Measurements from ENCODE around the gene SUOX.
A peak's percentile ranks its signal among the peaks of the same experiment; 100 is the strongest.

The SUOX gene

GRCh38 chr12:55965941-55966407 is 31.1 kb upstream of the SUOX start, which contains the start of gene PMEL:
PMEL (minus strand) TSS chr12:55966042; CDS start chr12:55966011, 31 bp downstream.
- H3K4me3 ChIP-seq (ENCODE audit: low read depth, low read length) = peak within 1 kb of the TSS; percentile 88

GRCh38 chr12:55966408-55967281 is 30.4 kb upstream of the SUOX start, which contains the start of gene CDK2:
CDK2 (plus strand) TSS chr12:55966830; CDS start chr12:55967009, 179 bp downstream.
- no peak for TF ChIP-seq CTCF (IDR thresholded peaks at IDR 0.05; ENCODE audit: borderline replicate concordance, insufficient read depth, low read depth, low read length)
- H3K4me3 ChIP-seq (ENCODE audit: low read depth, low read length) = peak within 1 kb of the TSS; percentile 88

More at GRCh38 chr12:55965941-55966407, 31.1 kb upstream of the SUOX start, which contains the start of gene PMEL:
- TF ChIP-seq CTCF (IDR thresholded peaks at IDR 0.05; ENCODE audit: borderline replicate concordance, insufficient read depth, low read depth, low read length) = no peak

GRCh38 chr12:55969356-55969755 is 27.7 kb upstream of the SUOX start:
- no peak for TF ChIP-seq CTCF (IDR thresholded peaks at IDR 0.05; ENCODE audit: borderline replicate concordance, insufficient read depth, low read depth, low read length)

GRCh38 chr12:55970775-55971174 is 26.3 kb upstream of the SUOX start:
- no peak overlapping the region for H3K4me3 ChIP-seq (ENCODE audit: low read depth, low read length)
- no peak for TF ChIP-seq CTCF (IDR thresholded peaks at IDR 0.05; ENCODE audit: borderline replicate concordance, insufficient read depth, low read depth, low read length)

More at GRCh38 chr12:55969356-55969755, 27.7 kb upstream of the SUOX start:
- H3K4me3 ChIP-seq (ENCODE audit: low read depth, low read length) = no peak overlapping the region

- no peak overlapping the region for H3K4me3 ChIP-seq (ENCODE audit: low read depth, low read length)
- TF ChIP-seq CTCF (IDR thresholded peaks at IDR 0.05; ENCODE audit: borderline replicate concordance, insufficient read depth, low read depth, low read length) = no peak
Measured at GRCh38 chr12:55972042-55972441, 25.0 kb upstream of the SUOX start.

- peak overlapping the region; percentile 52 for H3K4me3 ChIP-seq (ENCODE audit: low read depth, low read length)
- TF ChIP-seq CTCF (IDR thresholded peaks at IDR 0.05; ENCODE audit: borderline replicate concordance, insufficient read depth, low read depth, low read length) = no peak
Measured at GRCh38 chr12:55972456-55972855, 24.6 kb upstream of the SUOX start.

Data from GM12875 (cell line).